HG03060 (cell line): ENCODE results near the gene PCBP1.
"Not testable (repeated sequence)": the region's sequence is repeated elsewhere in the genome, so short reads cannot be mapped to it uniquely, and the experiment has no call there.

Experiments
- ATAC-seq: cut with Tn5 transposase; IDR thresholded peaks from one replicate; pipeline ENCODE4 v1.9.1; 2021; ENCODE audit warnings: low read depth, moderate number of reproducible peaks; ENCODE audit not compliant: unreplicated experiment

PCBP1 gene

GRCh38 chr2:70123051-70123828 is 36.0 kb downstream of the PCBP1 start:
- no peak for ATAC-seq

GRCh38 chr2:70123829-70124116 is 36.5 kb downstream of the PCBP1 start:
- no peak for ATAC-seq

GRCh38 chr2:70124983-70125480 is 37.8 kb downstream of the PCBP1 start:
- no peak for ATAC-seq

GRCh38 chr2:70125498-70125898 is 38.2 kb downstream of the PCBP1 start:
- ATAC-seq: no peak

- ATAC-seq: no peak
Observed at GRCh38 chr2:70126413-70126812, 39.1 kb downstream of the PCBP1 start.

- ATAC-seq: no peak
Observed at GRCh38 chr2:70128005-70128404, 40.7 kb downstream of the PCBP1 start.

- not testable (repeated sequence) for ATAC-seq
Observed at GRCh38 chr2:70131344-70132143, 44.3 kb downstream of the PCBP1 start.

- peak; percentile 37 for ATAC-seq
Observed at GRCh38 chr2:70132244-70133126, 45.2 kb downstream of the PCBP1 start.

- ATAC-seq: no peak
Observed at GRCh38 chr2:70133127-70133452, 45.8 kb downstream of the PCBP1 start.

- ATAC-seq: no peak
Observed at GRCh38 chr2:70133491-70134322, 46.4 kb downstream of the PCBP1 start.

GRCh38 chr2:70134323-70134983 is 47.2 kb downstream of the PCBP1 start:
- ATAC-seq: not testable (repeated sequence)
